ENCODE results near the gene CACNA2D4. TPM values are rescaled to one million over a fixed set of nuclear protein-coding genes. Genes with fewer than 3 reads are reported as not detected.

Gene CACNA2D4
- total RNA-seq, 4 donors from 2014 or later = 0.27 to 3.1 (median 0.92) TPM

DNA sequence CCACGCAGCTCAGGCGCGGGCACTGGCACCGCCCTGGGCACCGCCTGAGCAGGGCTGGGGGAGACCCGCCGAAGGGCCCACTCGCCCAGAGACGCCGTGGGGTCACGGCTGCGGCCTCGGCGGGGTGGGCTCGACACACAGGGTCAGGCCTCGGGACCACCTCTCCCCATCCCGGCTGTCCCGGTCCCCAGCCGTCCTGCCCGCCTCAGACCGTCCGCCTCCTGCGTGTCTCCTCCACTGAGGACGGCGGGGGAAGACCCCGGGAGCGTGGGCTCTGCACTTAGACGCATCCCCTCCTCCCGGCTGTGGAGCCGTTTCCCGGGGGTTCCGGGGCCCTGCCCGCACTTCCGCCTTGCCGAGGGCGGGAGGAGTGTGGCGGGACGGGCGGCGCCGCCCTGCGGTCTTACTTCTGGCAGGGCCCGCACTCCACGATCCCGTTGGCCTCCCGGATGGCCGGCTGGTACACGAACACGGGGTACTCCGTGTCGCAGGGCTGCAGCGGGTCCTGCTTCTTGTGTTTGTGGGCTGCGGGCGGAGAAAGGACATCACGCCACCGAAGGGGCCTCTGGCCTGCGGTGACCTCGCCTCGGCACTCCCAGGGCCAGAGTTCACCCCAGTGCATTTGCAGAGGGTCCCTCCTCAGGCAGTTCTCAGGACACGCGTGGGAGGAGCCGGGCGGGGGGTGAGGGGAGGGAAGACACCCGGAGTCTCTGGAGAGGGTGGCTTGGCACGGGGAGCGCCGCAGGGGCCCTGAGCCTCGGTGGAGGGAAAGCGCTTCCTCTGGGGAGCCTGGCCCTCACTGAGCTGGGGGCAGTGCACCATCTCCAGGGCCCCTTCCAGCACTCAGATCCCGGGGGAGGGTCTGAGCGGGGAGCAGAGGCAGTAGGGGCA is 121.2 kb downstream of the CACNA2D4 start:
- TF ChIP-seq POLR2A (IDR thresholded peaks at IDR 0.05) (peak in 2 of 4 donors; percentile 50 to 71), CTCF (IDR thresholded peaks at IDR 0.05) (peak in 1 of 6 experiments; percentile 26)
- peak overlapping the region; percentile 82 to 91 (median 89) for H3K27ac ChIP-seq
- intact Hi-C loops (cut with DNase I) = loop anchor here (5.0 kb wide), 2 partner anchors 140 to 235 kb away; no protein-coding TSS in a partner anchor
- DNase-seq = no peak
- no peaks in the 10 kb centered on the region for H3K27me3 ChIP-seq
- WGBS, 2 donors = 23% methylated on average over 7 of the region's 71 CpGs; no CpG with 5 or more reads in 1 of the 2 donors
- H3K4me1 ChIP-seq = peaks cover 9 to 35% (median 12%) of the 10 kb centered on the region in 3 donors
- H3K36me3 ChIP-seq = no peaks in the 10 kb centered on the region
- H3K9me3 ChIP-seq = no peaks in the 10 kb centered on the region
- H3K4me3 ChIP-seq = peak overlapping the region; percentile 52 to 82 (median 74)

DNA sequence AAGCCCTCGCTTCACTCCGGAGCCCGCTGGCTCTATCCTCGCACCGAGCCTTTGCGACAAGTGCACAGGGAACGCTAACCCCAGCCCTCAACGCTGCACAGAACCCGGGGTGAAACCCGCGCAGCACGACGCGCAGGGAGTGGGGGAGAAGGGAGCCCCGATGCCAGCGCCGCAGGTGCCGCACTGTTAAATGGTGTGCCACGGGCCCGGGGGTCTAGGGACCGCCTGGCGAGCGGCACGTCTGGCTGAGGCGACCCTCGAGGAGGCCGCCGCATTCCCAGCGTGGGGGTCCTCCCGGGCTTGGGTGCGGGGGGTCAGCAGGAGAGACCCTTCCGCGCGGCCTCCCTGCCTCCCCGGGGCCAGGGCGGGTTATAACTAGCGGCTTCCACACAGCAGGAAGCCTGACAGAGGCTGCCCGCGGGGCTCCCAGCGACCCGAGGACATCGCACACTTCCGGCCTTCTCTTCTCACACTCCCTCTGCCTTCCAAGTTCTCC is 121.9 kb downstream of the CACNA2D4 start:
- Histone ChIP-seq H3K9me3 (no peaks in the 10 kb centered on the region), H3K36me3 (no peaks in the 10 kb centered on the region), H3K4me1 (peaks cover 9 to 39% (median 12%) of the 10 kb centered on the region in 3 donors), H3K4me3 (peak overlapping the region; percentile 52 to 82 (median 74)), H3K27me3 (no peaks in the 10 kb centered on the region), H3K27ac (peak overlapping the region; percentile 82 to 91 (median 89))
- no peak for DNase-seq
- WGBS, 2 donors = 0 to 4% methylated on average over 5 to 7 of the region's 43 CpGs
- TF ChIP-seq CTCF (IDR thresholded peaks at IDR 0.05) = no peak
- no peak for TF ChIP-seq POLR2A (IDR thresholded peaks at IDR 0.05)
- intact Hi-C loops (cut with DNase I) = loop anchor here (5.0 kb wide), 2 partner anchors 141 to 236 kb away; no protein-coding TSS in a partner anchor

GRCh38 chr12:1795785-1796514 is 122.5 kb downstream of the CACNA2D4 start:
- H3K4me3 ChIP-seq = peak overlapping the region; percentile 52 to 82 (median 74)
- intact Hi-C loops (cut with DNase I) = loop anchor here (5.0 kb wide), 2 partner anchors 141 to 236 kb away; no protein-coding TSS in a partner anchor
- H3K36me3 ChIP-seq = no peaks in the 10 kb centered on the region
- H3K27ac ChIP-seq = peak overlapping the region; percentile 82 to 91 (median 89)
- TF ChIP-seq CTCF (IDR thresholded peaks at IDR 0.05) (peak; percentile 98 to 100 (median 100)), POLR2A (IDR thresholded peaks at IDR 0.05) (peak in 2 of 4 donors; percentile 42 to 79)
- DNase-seq = peak; percentile 69
- 2 to 4% methylated on average over 14 to 25 of the region's 45 CpGs for WGBS, 2 donors
- H3K4me1 ChIP-seq = peaks cover 9 to 46% (median 12%) of the 10 kb centered on the region in 3 donors
- H3K27me3 ChIP-seq = no peaks in the 10 kb centered on the region
- H3K9me3 ChIP-seq = no peaks in the 10 kb centered on the region

DNA sequence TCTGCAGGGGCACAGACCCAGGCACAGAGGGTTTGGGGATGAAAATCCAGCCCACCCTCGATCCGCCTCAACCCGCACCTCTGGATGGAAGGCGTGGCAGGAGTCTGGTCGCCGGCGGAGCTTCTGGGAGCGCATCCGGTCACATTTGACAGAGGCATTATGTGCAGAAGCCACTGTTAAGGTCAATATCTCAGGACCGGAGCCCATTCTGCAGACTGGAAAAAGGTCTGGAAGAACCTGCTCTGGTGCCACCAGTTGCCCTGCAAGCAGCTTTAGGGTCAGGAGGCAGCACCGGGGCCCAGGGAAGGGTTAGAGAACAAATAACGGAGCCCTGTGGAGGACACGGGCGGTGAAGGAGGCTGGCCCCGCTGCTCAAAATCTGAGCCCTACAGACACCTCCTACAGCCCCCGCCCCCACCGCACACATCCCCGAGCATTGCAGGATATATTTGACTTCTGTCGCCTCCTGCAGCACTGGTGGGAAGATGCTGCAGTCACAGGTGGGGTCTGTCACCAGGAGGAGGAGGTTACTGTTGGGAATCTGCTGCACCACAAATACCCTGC is 123.1 kb downstream of the CACNA2D4 start:
- Histone ChIP-seq H3K9me3 (no peaks in the 10 kb centered on the region), H3K4me3 (peak overlapping the region in 3 of 4 donors; percentile 68 to 82 (median 79)), H3K4me1 (peaks cover 9 to 50% (median 12%) of the 10 kb centered on the region in 3 donors), H3K27ac (peak overlapping the region in 3 of 4 donors; percentile 59 to 91 (median 90)), H3K36me3 (no peaks in the 10 kb centered on the region), H3K27me3 (no peaks in the 10 kb centered on the region)
- 67 to 74% methylated on average over 17 to 18 of the region's 19 CpGs for WGBS, 2 donors
- DNase-seq = no peak
- TF ChIP-seq CTCF (IDR thresholded peaks at IDR 0.05) (no peak), POLR2A (IDR thresholded peaks at IDR 0.05) (no peak)
- intact Hi-C loops (cut with DNase I) = loop anchor here (5.0 kb wide), 2 partner anchors 142 to 237 kb away; no protein-coding TSS in a partner anchor
